BJ (cell line): ENCODE results near the gene PTPRE. TPM values are rescaled to one million over a fixed set of nuclear protein-coding genes. Genes with fewer than 3 reads are reported as not detected.

ENCODE experiments used
- CTCF ChIA-PET: fragments of 350-600 bp; formaldehyde crosslinking; extraction: SDS; loops from one replicate; lab custom pipeline; 2021; ENCODE audit warnings: antibody characterized with exemption, inconsistent platforms; lab: Yijun Ruan, JAX
- POLR2A ChIA-PET: fragments of 300-600 bp; sonication (Branson Sonifier 250); formaldehyde crosslinking; extraction: SDS; loops from one replicate; lab custom pipeline; 2021; ENCODE audit warnings: antibody characterized with exemption; lab: Charles Lee
- DNase-seq: peaks from one replicate; pipeline ENCODE4 v3.0.0-alpha.2; 2011; ENCODE audit warnings: low read depth
- H3K27me3 ChIP-seq: 2 replicates; pipeline ENCODE4 v1.6.0; 2011; ENCODE audit warnings: low read length; ENCODE audit not compliant: control insufficient read depth, insufficient read depth
- H3K36me3 ChIP-seq: 2 replicates; pipeline ENCODE4 v1.5.1; 2011; ENCODE audit warnings: low read length; ENCODE audit not compliant: control insufficient read depth, insufficient read depth
- H3K4me3 ChIP-seq: 2 replicates; pipeline ENCODE4 v1.5.1; 2011; ENCODE audit warnings: low read depth, mild to moderate bottlenecking, control low read depth, low read length
- CTCF ChIP-seq: IDR thresholded peaks from 2 replicates; pipeline ENCODE4 v1.5.1; 2011; ENCODE audit warnings: low read depth, mild to moderate bottlenecking, control low read depth, inconsistent platforms, low read length, moderate library complexity; ENCODE audit not compliant: insufficient read depth
- polyA plus RNA-seq: library from polyadenylated mRNA; depleted of rRNA; stranded (reverse); fragments of >200 nt; gene quantifications from 2 replicates; pipeline ENCODE4 v1.2.3, GENCODE V29; 2011

Gene PTPRE
- polyA plus RNA-seq, 1 experiment = 0.09 TPM

GRCh38 chr10:128044186-128044585 is 137.3 kb downstream of the PTPRE start:
- POLR2A ChIA-PET = no interaction called here

DNA sequence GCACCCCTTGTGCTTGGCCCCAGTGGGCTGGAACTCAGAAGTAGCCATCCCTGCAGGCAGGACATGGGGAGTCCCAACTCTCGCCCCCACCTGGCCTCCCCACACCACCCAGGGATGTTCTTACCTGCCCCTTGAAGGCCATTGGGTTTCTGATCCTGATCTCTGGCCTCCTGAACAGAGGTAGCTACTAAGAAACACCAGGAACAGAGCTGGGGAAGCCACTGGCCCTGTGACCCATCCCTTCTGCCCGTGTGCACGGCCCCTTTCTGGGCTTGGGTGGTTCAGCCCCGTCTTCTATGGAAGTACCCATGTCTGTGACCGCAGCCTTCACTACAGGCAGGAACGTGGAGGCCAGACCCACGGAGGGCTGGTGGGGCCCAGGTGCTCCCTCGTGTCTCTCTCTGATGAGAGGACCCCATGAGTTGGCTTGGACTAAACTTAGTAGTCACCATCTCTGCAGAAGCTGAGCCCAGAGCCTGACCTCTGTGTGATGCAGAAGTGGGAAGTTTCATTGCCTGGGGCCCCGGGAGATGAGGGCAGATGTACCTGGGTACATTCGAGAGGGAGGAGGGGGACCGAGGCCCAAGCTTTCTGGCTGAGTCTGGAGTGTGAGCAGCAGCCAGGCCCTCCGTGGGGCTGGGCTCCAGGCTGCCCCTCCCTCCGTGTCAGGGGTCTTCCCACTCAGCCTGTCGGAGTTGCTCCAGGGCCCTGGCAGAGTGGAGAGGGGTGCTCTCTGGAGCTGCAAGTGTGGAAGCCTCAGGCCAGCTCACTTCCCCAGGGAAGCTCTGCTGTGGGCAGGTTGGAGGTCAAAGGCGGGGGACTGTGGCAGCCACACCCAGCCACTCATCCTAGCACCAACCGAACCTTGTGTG is 138.3 kb downstream of the PTPRE start:
- ChIA-PET POLR2A (no interaction called here), CTCF (interaction anchor here (6.5 kb wide), 1 partner anchor 10 kb away, joined by 41 read pairs; no protein-coding TSS in a partner anchor)
- H3K27me3 ChIP-seq = no peaks in the 10 kb centered on the region
- no peak for TF ChIP-seq CTCF
- no peak overlapping the region for H3K4me3 ChIP-seq
- H3K36me3 ChIP-seq = no peaks in the 10 kb centered on the region
- no peak for DNase-seq

More at GRCh38 chr10:128044186-128044585, 137.3 kb downstream of the PTPRE start:
- H3K27me3 ChIP-seq = no peaks in the 10 kb centered on the region
- TF ChIP-seq CTCF = no peak
- H3K4me3 ChIP-seq = no peak overlapping the region
- CTCF ChIA-PET = interaction anchor here (1.0 to 6.5 kb wide), 4 partner anchors 9 to 27 kb away, joined by 3 to 41 read pairs (median 4); no protein-coding TSS in a partner anchor
- DNase-seq = no peak
- H3K36me3 ChIP-seq = no peaks in the 10 kb centered on the region

- no peaks in the 10 kb centered on the region for H3K27me3 ChIP-seq
- ChIA-PET POLR2A (no interaction called here), CTCF (interaction anchor here (6.5 kb wide), 1 partner anchor 10 kb away, joined by 41 read pairs; no protein-coding TSS in a partner anchor)
- no peak for DNase-seq
- TF ChIP-seq CTCF = no peak
- H3K4me3 ChIP-seq = no peak overlapping the region
- no peaks in the 10 kb centered on the region for H3K36me3 ChIP-seq
Measured at GRCh38 chr10:128045833-128046120, 138.9 kb downstream of the PTPRE start.

GRCh38 chr10:128046156-128046952 is 139.5 kb downstream of the PTPRE start:
- DNase-seq = no peak
- no peak for TF ChIP-seq CTCF
- Histone ChIP-seq H3K27me3 (no peaks in the 10 kb centered on the region), H3K4me3 (no peak overlapping the region), H3K36me3 (no peaks in the 10 kb centered on the region)
- ChIA-PET POLR2A (no interaction called here), CTCF (interaction anchor here (6.5 kb wide), 1 partner anchor 11 kb away, joined by 41 read pairs; no protein-coding TSS in a partner anchor)

GRCh38 chr10:128046953-128047290 is 140.0 kb downstream of the PTPRE start:
- ChIA-PET POLR2A (no interaction called here), CTCF (interaction anchor here (6.5 kb wide), 1 partner anchor 11 kb away, joined by 41 read pairs; no protein-coding TSS in a partner anchor)
- H3K36me3 ChIP-seq = no peaks in the 10 kb centered on the region
- no peak for TF ChIP-seq CTCF
- H3K27me3 ChIP-seq = no peaks in the 10 kb centered on the region
- DNase-seq = no peak
- no peak overlapping the region for H3K4me3 ChIP-seq
